Measurements from ENCODE around the gene SHKBP1.

SHKBP1 gene

GRCh38 chr19:40601134-40601974 is 24.7 kb downstream of the SHKBP1 start, which contains the start of gene LTBP4:
TSS of gene LTBP4 (plus strand) at chr19:40601369. CDS start at chr19:40601388, 19 bp downstream.
- no peak for DNase-seq (ENCODE audit: low read depth in 2 of 2)

DNA sequence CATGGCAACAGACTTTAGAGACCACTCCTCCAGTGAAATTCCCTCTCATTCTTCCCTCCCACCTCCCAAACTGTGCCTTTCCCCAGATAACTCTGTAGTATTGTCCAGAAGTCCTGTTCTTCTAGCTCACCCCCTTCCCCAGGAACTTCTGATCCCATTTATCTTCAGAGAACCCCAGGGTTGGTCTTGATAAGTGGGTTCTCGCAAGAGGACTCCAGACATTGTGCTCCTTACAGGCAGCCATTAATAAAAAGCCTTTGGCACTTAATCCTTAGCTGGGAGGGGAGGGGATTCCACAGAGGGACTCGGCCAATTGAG is 26.4 kb downstream of the SHKBP1 start:
- DNase-seq (ENCODE audit: low read depth in 2 of 2): no peak

GRCh38 chr19:40603389-40604170 is 26.9 kb downstream of the SHKBP1 start:
- peak; percentile 80 to 89 for DNase-seq (ENCODE audit: low read depth in 2 of 2)

- DNase-seq (ENCODE audit: low read depth in 2 of 2): no peak
Measured at GRCh38 chr19:40604171-40604646, 27.5 kb downstream of the SHKBP1 start.

GRCh38 chr19:40604647-40605215 is 28.1 kb downstream of the SHKBP1 start:
- DNase-seq (ENCODE audit: low read depth in 2 of 2): no peak

- DNase-seq (ENCODE audit: low read depth in 2 of 2): peak; percentile 48 to 49
Measured at GRCh38 chr19:40605216-40605971, 28.7 kb downstream of the SHKBP1 start.

DNA sequence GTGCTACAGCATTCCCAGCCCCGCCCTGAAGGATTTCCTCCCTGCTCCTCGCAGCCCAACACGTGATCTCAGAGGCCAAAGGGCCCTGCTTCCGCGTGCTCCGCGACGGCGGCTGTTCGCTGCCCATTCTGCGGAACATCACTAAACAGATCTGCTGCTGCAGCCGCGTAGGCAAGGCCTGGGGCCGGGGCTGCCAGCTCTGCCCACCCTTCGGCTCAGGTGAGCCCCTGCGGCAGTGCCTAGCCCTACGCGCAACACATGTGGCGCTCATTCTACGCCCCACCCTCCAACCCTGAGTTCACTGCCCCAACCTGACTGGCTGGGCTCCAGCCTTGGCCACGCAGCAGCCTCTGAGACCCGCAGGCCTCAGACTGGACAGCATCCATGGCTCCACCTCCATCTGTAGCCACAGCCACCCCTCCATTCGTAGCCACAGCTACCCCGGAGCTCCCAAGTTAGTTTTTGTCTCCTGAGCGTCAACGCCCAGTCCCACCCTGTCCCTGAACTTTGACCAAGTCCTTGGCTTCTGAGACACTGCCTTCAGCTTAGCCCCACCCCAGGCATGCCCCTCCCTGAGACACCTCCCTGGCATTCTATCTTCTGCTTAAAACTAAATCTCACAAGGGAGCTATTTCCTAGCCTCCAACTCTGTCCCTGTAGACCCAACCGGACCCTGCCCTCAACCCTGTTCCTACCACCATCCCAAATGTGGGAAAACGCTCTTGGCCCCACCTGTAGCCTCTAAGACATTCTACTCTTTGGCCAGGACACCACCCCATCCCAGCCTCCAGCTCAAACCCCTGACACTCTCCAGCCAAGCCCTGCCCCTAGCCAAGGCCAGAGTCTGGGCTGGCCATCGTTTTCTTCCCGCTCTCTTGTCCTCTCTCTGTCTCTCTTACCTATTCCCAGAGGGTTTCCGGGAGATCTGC is 30.9 kb downstream of the SHKBP1 start:
- no peak for DNase-seq (ENCODE audit: low read depth in 2 of 2)

DNA sequence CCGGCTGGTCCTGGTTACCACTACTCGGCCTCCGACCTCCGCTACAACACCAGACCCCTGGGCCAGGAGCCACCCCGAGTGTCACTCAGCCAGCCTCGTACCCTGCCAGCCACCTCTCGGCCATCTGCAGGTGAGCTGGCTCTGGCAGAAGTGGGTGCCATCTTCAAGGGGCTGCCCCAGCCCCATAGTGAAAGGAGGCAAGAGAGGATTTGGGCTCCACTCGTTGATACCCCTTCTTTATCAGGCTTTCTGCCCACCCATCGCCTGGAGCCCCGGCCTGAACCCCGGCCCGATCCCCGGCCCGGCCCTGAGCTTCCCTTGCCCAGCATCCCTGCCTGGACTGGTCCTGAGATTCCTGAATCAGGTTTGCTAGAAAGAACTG is 31.6 kb downstream of the SHKBP1 start:
- no peak for DNase-seq (ENCODE audit: low read depth in 2 of 2)

GRCh38 chr19:40608957-40609356 is 32.3 kb downstream of the SHKBP1 start:
- DNase-seq (ENCODE audit: low read depth in 2 of 2): no peak

DNA sequence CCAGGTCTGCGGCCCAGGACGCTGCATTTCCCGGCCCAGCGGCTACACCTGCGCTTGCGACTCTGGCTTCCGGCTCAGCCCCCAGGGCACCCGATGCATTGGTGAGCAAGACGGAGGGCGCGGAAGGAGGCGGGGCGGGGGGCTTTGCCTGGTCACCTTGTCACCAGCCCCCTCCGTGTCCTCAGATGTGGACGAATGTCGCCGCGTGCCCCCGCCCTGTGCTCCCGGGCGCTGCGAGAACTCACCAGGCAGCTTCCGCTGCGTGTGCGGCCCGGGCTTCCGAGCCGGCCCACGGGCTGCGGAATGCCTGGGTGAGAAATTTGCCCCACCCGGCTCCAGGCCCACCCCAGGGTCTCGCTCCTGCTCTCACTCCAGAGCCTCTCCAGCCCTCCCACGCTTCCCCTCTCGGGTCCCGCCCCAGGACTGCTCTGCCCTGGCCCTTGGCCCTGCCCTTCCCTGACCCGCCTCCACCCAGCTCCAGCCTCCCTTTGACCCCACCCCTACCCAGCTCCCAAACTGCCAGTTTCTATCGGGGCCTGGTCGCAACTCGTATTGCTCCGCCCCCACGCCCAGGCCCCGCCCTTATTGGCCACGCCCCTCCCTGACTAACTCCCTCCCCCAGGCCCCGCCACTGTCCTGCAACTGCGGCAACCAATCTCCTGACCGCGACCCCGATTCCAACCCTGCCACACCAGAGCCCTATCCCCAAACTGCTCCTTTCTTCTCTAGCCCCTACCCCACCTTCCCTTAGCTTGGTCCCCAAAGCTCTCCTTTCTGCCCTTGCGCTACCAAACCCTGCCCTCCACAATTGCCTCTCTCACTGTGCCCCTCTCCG is 33.1 kb downstream of the SHKBP1 start:
- DNase-seq (ENCODE audit: low read depth in 2 of 2): peak; percentile 70 to 71

GRCh38 chr19:40610396-40611064 is 33.9 kb downstream of the SHKBP1 start:
- DNase-seq (ENCODE audit: low read depth in 2 of 2): peak in 1 of 2 donors; percentile 23

GRCh38 chr19:40611096-40611495 is 34.4 kb downstream of the SHKBP1 start:
- no peak for DNase-seq (ENCODE audit: low read depth in 2 of 2)

DNA sequence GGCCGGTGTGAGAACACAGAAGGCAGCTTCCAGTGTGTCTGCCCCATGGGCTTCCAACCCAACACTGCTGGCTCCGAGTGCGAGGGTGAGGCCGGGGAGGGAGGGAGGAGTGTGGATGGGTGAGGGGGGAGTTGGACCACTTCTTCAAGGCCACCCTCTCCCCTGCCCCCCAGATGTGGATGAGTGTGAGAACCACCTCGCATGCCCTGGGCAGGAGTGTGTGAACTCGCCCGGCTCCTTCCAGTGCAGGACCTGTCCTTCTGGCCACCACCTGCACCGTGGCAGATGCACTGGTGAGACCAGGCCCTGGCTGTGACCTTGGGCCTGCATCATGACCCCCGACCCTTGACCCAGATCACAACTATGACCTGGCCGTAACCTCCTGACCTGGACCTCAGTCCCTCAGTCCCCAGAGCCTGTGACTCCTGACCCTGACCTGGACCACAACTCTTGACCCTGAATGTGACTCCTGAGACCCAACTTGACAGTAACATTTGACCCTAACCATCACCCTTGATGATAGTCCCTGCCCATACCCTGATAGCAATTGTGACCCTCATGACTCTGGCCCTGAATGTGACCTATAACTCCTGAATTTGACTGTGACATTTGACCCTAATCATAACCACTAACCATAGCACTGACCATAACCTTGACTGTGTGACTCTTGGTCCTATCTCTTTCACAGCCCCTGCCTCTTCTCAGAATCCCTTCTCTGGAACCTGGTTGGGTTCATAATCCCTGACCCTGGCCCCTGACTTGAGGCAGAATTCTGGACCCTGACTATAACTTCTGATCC is 35.4 kb downstream of the SHKBP1 start:
- no peak for DNase-seq (ENCODE audit: low read depth in 2 of 2)

DNA sequence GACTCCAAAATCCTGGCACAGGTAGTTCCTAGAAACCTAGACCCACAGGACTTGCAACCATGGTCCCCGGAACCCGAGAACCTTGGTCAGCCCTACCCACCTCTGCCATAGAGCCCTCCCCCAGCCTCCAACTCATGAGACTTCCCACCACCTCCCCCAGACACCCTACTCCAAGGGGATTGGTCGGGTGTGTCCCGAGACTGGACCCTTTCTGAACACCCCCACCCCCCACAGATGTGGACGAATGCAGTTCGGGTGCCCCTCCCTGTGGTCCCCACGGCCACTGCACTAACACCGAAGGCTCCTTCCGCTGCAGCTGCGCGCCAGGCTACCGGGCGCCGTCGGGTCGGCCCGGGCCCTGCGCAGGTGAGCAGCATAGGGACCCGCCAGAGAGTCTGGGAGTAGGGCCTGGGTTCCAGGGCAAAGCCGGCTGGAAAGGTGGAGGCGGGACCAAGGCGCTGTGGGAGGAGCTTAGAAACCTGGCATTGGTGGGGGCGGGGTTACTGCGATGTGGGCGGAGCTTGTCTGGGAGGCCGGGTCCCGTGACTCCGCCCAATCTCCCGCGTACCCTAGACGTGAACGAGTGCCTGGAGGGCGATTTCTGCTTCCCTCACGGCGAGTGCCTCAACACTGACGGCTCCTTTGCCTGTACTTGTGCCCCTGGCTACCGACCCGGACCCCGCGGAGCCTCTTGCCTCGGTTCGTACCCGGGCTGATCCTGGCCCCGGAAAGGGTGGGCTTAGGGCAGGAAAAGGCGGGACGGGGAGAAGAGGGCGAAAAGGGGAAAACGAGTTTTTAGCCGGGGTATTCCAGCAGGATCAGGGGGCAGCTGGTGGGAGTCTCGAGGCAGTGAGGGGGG is 36.4 kb downstream of the SHKBP1 start:
- peak in 1 of 2 donors; percentile 50 for DNase-seq (ENCODE audit: low read depth in 2 of 2)

- peak; percentile 57 to 64 for DNase-seq (ENCODE audit: low read depth in 2 of 2)
Measured at GRCh38 chr19:40613690-40614621, 37.3 kb downstream of the SHKBP1 start.

Data from stimulated activated CD8-positive, alpha-beta memory T cell treated with anti-CD3 and anti-CD28 coated beads, Interleukin-7, amount 100 ng/mL, for 1 hour (primary cell).